Stimulated activated CD4-positive, alpha-beta T cell treated with anti-CD3 and anti-CD28 coated beads, TNF-alpha, amount 100 ng/mL, for 48 hours (primary cell): ENCODE measurements around the gene INSYN2A.

ENCODE experiments used
- DNase-seq, 3 donors: peaks; one replicate each; pipeline ENCODE4 v3.0.0-alpha.2; 2020; ENCODE audit warnings: low read depth in 3 of 3

The INSYN2A gene

GRCh38 chr10:127154831-127155620 lies 41.4 kb downstream of the INSYN2A start:
- no peak for DNase-seq

GRCh38 chr10:127153181-127153580 lies 43.2 kb downstream of the INSYN2A start:
- DNase-seq = no peak

GRCh38 chr10:127151981-127152699 lies 44.3 kb downstream of the INSYN2A start:
- no peak for DNase-seq

GRCh38 chr10:127151541-127151940 lies 44.9 kb downstream of the INSYN2A start:
- DNase-seq = no peak

GRCh38 chr10:127150136-127150535 lies 46.3 kb downstream of the INSYN2A start:
- no peak for DNase-seq

GRCh38 chr10:127149501-127150081 lies 46.8 kb downstream of the INSYN2A start:
- DNase-seq = no peak

GRCh38 chr10:127148933-127149220 lies 47.5 kb downstream of the INSYN2A start:
- DNase-seq = no peak

- DNase-seq = peak in 1 of 3 donors; percentile 2
Measured at GRCh38 chr10:127148066-127148932, 48.1 kb downstream of the INSYN2A start.

- no peak for DNase-seq
Measured at GRCh38 chr10:127146661-127147060, 49.7 kb downstream of the INSYN2A start.
